CD4-positive, alpha-beta memory T cell (primary cell): ENCODE measurements around the gene SYK. TPM values are rescaled to one million over a fixed set of nuclear protein-coding genes. Genes with fewer than 3 reads are reported as not detected.
A peak's percentile ranks its signal among the peaks of the same experiment; 100 is the strongest.

Source experiments
- CTCF ChIA-PET: fragments of 350-600 bp; sonication (Branson Sonifier 250); formaldehyde crosslinking; loops from one replicate; lab custom pipeline; 2021; ENCODE audit warnings: inconsistent platforms; ENCODE audit not compliant: partially characterized antibody; lab: Charles Lee
- POLR2A ChIA-PET: fragments of 350-600 bp; sonication (Branson Sonifier 250); formaldehyde crosslinking; loops from one replicate; lab custom pipeline; 2021; ENCODE audit not compliant: partially characterized antibody; lab: Charles Lee
- DNase-seq, 5 donors: peaks; one replicate each; pipeline versions ENCODE4 v3.0.0 to v3.0.0-alpha.2; 2020 to 2022; ENCODE audit warnings: mixed read lengths in 1 of 5
- H3K27ac ChIP-seq: one replicate; pipeline ENCODE4 v1.7.0; 2013; ENCODE audit warnings: low read depth, low read length
- H3K27me3 ChIP-seq: 2 replicates; pipeline ENCODE4 v1.7.0; 2013; ENCODE audit warnings: mild to moderate bottlenecking, low read length, moderate library complexity; ENCODE audit not compliant: insufficient read depth
- H3K36me3 ChIP-seq: 2 replicates; pipeline ENCODE4 v1.7.0; 2013; ENCODE audit warnings: mild to moderate bottlenecking, low read length, moderate library complexity; ENCODE audit not compliant: insufficient read depth
- H3K4me1 ChIP-seq: 2 replicates; pipeline ENCODE4 v1.7.0; 2013; ENCODE audit warnings: mild to moderate bottlenecking, low read length, moderate library complexity; ENCODE audit not compliant: insufficient read depth
- H3K4me3 ChIP-seq, 2 donors: one replicate each; pipeline ENCODE4 v1.7.0; 2013; ENCODE audit warnings: low read length in 2 of 2, mild to moderate bottlenecking in 1 of 2
- H3K9me3 ChIP-seq, 2 donors: one replicate each; pipeline ENCODE4 v1.7.0; 2013; ENCODE audit warnings: low read length in 2 of 2, control low read depth in 1 of 2; ENCODE audit not compliant: control insufficient read depth in 1 of 2
- H3K27ac Mint-ChIP-seq, 7 donors: one replicate each; pipeline ENCODE4 v1.8.0; 2020 to 2021; ENCODE audit warnings: mixed read lengths in 7 of 7, mild to moderate bottlenecking in 6 of 7, inconsistent platforms in 3 of 7, moderate library complexity in 3 of 7
- H3K27me3 Mint-ChIP-seq, 2 donors: one replicate each; pipeline ENCODE4 v1.8.0; 2020 to 2021; ENCODE audit warnings: mixed read lengths in 2 of 2
- H3K36me3 Mint-ChIP-seq, 2 donors: one replicate each; pipeline ENCODE4 v1.8.0; 2020 to 2021; ENCODE audit warnings: mixed read lengths in 2 of 2, inconsistent platforms in 1 of 2, mild to moderate bottlenecking in 1 of 2
- H3K4me1 Mint-ChIP-seq, 4 donors: one replicate each; pipeline ENCODE4 v1.8.0; 2020 to 2021; ENCODE audit warnings: mixed read lengths in 4 of 4, mild to moderate bottlenecking in 1 of 4
- H3K4me3 Mint-ChIP-seq, 8 donors: one replicate each; pipeline ENCODE4 v1.8.0; 2020 to 2021; ENCODE audit warnings: mixed read lengths in 8 of 8, mild to moderate bottlenecking in 7 of 8, moderate library complexity in 6 of 8, inconsistent platforms in 3 of 8
- H3K9me3 Mint-ChIP-seq, 8 donors: one replicate each; pipeline ENCODE4 v1.8.0; 2020 to 2021; ENCODE audit warnings: mixed read lengths in 8 of 8, mild to moderate bottlenecking in 5 of 8, inconsistent platforms in 3 of 8, moderate library complexity in 1 of 8
- intact Hi-C: fragments of 100-400 bp; cut with micrococcal nuclease; formaldehyde crosslinking; loops from one replicate; pipeline ENCODE4 v1.15.1; 2023
- polyA plus RNA-seq, 2 donors: library from polyadenylated mRNA; unstranded; fragments of 300-500 nt; fragmentation: Illumina TruSeq; gene quantifications; one replicate each; pipeline ENCODE4 v1.2.3, GENCODE V29; 2021
- total RNA-seq, 2 experiments: library from RNA; stranded (reverse); gene quantifications; one replicate each; pipeline ENCODE4 v1.2.3, GENCODE V29; 2021

Gene SYK
- total and polyA plus RNA-seq, 4 experiments from 2014 or later = 0.08 to 1.9 (median 0.78) TPM

DNA sequence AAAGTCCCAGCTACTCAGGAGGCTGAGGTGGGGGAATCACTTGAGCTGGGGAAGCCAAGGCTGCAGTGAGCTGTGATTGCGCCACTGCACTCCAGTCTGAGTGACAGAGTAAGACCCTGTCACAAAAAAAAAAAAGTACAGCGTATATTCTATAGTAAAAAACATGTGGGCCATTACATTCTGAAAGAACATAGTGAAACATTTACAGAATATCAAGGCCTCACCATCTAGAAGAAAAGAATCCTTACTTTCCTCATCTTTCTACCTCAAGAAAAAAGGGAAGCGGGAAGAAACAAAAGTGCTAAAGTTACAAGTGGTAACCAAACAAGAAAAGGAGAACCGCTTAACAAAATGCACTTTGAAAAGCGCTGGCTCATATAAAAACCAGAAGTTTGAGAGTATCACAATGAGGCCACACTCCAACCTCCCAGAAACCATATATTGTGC, 5.7 kb upstream of the SYK start:
- Histone ChIP-seq H3K27me3 (no peaks in the 10 kb centered on the region), H3K4me3 (no peak overlapping the region), H3K4me1 (no peaks in the 10 kb centered on the region), H3K36me3 (no peaks in the 10 kb centered on the region), H3K9me3 (no peaks in the 10 kb centered on the region), H3K27ac (no peak overlapping the region)
- Mint-ChIP-seq H3K9me3 (peaks cover 0 to 4% (median 1%) of the 10 kb centered on the region in 8 donors), H3K36me3 (no peaks in the 10 kb centered on the region), H3K4me1 (peaks cover 0 to 1% (median under 1%) of the 10 kb centered on the region in 4 donors), H3K4me3 (no peak overlapping the region), H3K27me3 (peaks cover 30 to 34% of the 10 kb centered on the region in 2 donors), H3K27ac (no peak overlapping the region)
- ChIA-PET CTCF (no interaction called here), POLR2A (no interaction called here)
- intact Hi-C loops = no loop called here
- no peak for DNase-seq

DNA sequence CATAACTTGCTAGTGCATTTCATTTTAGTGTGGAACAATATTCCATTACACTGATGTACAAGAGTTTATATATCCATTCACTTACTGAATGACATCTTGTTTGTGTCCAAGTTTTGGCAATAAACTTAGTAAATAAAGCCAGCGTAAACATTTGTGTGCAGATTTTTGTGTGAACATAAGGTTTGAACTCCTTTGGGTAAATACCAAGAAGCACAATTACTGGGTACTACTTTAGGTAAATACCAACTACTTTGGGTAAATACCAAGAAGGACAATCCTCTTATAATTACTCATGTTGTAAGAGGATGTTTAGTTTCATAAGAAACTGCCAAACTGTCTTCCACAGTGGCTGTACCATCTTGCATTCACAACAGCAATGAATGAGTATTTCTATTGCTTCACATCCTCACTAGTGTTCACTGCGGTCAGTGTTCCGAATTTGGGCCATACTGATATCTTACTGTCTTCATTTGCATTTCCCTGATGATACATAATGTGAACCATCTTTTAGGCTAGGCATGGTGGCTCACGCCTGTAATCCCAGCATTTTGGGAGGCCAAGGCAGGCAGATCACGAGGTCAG, 2.3 kb upstream of the SYK start:
- H3K4me3 Mint-ChIP-seq = no peak overlapping the region

GRCh38 chr9:90801973-90802322, 329 bp downstream of the SYK start:
- ChIA-PET CTCF (interaction anchor here (0.6 kb wide), 1 partner anchor 885 kb away, joined by 3 read pairs; no protein-coding TSS in a partner anchor), POLR2A (no interaction called here)
- Mint-ChIP-seq H3K27ac (no peak overlapping the region), H3K9me3 (no peaks in the 10 kb centered on the region), H3K27me3 (peaks cover 52 to 54% of the 10 kb centered on the region in 2 donors), H3K4me1 (peaks cover 0 to 10% (median 3%) of the 10 kb centered on the region in 4 donors), H3K36me3 (no peaks in the 10 kb centered on the region), H3K4me3 (peak overlapping the region in 5 of 8 donors; percentile 26 to 58 (median 50))
- Histone ChIP-seq H3K9me3 (no peaks in the 10 kb centered on the region), H3K4me1 (no peaks in the 10 kb centered on the region), H3K27ac (no peak overlapping the region), H3K27me3 (peaks cover 5% of the 10 kb centered on the region), H3K4me3 (no peak overlapping the region), H3K36me3 (no peaks in the 10 kb centered on the region)
- no peak for DNase-seq
- intact Hi-C loops = no loop called here

More for the DNA sequence above, 2.3 kb upstream of the SYK start:
- Histone ChIP-seq H3K36me3 (no peaks in the 10 kb centered on the region), H3K9me3 (no peaks in the 10 kb centered on the region), H3K4me1 (no peaks in the 10 kb centered on the region), H3K27me3 (peaks cover 5% of the 10 kb centered on the region), H3K4me3 (no peak overlapping the region), H3K27ac (no peak overlapping the region)
- H3K9me3 Mint-ChIP-seq = no peaks in the 10 kb centered on the region
- CTCF ChIA-PET = no interaction called here
- POLR2A ChIA-PET = no interaction called here
- DNase-seq = no peak
- H3K27me3 Mint-ChIP-seq = peaks cover 43 to 47% of the 10 kb centered on the region in 2 donors
- no peaks in the 10 kb centered on the region for H3K36me3 Mint-ChIP-seq
- intact Hi-C loops = no loop called here
- peaks cover 0 to 10% (median 3%) of the 10 kb centered on the region in 4 donors for H3K4me1 Mint-ChIP-seq
- H3K27ac Mint-ChIP-seq = no peak overlapping the region

DNA sequence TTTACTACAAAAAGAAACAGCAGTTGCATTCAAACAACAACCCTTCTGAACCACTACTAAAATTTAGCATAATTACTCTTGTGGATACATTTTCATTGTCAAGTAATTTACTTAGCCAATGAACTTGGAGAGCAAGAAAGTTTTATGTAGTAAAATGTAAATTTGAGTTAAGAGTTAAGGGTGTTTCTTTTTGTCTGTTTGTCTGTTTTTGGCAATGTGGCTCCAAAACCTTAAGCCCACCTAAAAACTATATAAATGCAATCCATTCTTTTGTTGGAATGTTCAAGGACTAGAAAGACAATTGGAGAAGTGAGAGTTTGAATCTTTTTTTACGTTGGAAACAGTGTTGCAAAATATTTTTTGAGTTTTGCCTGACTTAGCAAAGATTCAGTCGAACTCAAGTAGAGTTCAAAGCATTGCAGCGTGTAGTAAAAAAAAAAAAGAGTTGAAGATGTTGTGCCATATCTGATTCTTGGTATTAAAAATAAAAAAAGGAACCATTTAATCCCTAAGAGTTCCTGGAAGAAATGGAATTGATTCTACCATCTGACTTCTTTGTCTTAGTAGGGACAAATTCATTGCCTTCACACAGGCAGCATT, 867 bp downstream of the SYK start:
- POLR2A ChIA-PET = no interaction called here
- no peak overlapping the region for H3K27ac ChIP-seq
- intact Hi-C loops = no loop called here

DNA sequence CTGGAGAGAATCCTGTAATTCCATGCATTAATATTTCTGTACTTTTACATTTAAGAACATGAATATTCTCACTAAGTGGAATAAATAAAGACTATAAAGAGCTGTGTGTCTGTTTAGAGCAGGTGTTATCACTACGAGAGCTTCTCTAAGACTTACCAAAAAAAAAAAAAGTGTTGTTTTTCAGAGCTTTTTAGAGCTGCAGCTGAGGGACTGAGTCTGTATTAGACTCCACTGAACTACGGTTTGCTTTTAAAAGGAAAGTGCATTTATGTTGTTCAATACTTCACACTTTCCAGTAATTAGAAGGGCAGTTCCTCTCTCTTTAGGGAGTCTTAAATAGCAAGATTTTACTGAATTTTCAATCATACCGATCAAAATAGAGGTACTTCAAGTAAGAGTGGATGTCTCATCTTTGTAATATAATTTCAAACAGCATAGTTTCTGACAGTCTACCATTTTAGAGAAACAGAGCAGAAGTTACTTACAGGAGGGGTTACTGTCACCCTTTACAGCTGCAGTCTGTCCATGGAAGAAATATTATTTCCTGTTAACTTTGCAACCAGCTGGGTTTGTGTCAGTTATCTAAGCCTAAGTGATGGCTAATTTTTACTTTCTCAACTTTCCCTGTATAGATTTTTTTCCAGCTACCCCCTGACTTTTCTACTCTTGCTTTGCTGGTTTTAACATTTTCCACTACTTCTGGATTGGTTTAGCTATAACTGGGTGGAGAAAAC, 2.4 kb downstream of the SYK start:
- H3K4me1 Mint-ChIP-seq = peaks cover 0 to 10% (median 3%) of the 10 kb centered on the region in 4 donors
- H3K27me3 Mint-ChIP-seq = peaks cover 54 to 58% of the 10 kb centered on the region in 2 donors
- POLR2A ChIA-PET = no interaction called here
- H3K9me3 Mint-ChIP-seq = no peaks in the 10 kb centered on the region
- CTCF ChIA-PET = no interaction called here
- intact Hi-C loops = no loop called here
- no peak overlapping the region for H3K27ac Mint-ChIP-seq
- no peak for DNase-seq
- no peaks in the 10 kb centered on the region for H3K36me3 Mint-ChIP-seq
- Histone ChIP-seq H3K27ac (no peak overlapping the region), H3K9me3 (no peaks in the 10 kb centered on the region), H3K27me3 (peaks cover 5% of the 10 kb centered on the region), H3K36me3 (no peaks in the 10 kb centered on the region), H3K4me1 (no peaks in the 10 kb centered on the region), H3K4me3 (no peak overlapping the region)
- no peak overlapping the region for H3K4me3 Mint-ChIP-seq

More for the DNA sequence above, 867 bp downstream of the SYK start:
- Histone ChIP-seq H3K36me3 (no peaks in the 10 kb centered on the region), H3K4me1 (no peaks in the 10 kb centered on the region), H3K9me3 (no peaks in the 10 kb centered on the region), H3K4me3 (no peak overlapping the region), H3K27me3 (peaks cover 5% of the 10 kb centered on the region)
- Mint-ChIP-seq H3K27me3 (peaks cover 54 to 55% of the 10 kb centered on the region in 2 donors), H3K4me1 (peaks cover 0 to 10% (median 3%) of the 10 kb centered on the region in 4 donors), H3K36me3 (no peaks in the 10 kb centered on the region), H3K27ac (no peak overlapping the region), H3K4me3 (peak overlapping the region in 5 of 8 donors; percentile 18 to 58 (median 50)), H3K9me3 (no peaks in the 10 kb centered on the region)
- CTCF ChIA-PET = interaction anchor here (0.6 kb wide), 1 partner anchor 885 kb away, joined by 3 read pairs; no protein-coding TSS in a partner anchor
- DNase-seq = no peak

DNA sequence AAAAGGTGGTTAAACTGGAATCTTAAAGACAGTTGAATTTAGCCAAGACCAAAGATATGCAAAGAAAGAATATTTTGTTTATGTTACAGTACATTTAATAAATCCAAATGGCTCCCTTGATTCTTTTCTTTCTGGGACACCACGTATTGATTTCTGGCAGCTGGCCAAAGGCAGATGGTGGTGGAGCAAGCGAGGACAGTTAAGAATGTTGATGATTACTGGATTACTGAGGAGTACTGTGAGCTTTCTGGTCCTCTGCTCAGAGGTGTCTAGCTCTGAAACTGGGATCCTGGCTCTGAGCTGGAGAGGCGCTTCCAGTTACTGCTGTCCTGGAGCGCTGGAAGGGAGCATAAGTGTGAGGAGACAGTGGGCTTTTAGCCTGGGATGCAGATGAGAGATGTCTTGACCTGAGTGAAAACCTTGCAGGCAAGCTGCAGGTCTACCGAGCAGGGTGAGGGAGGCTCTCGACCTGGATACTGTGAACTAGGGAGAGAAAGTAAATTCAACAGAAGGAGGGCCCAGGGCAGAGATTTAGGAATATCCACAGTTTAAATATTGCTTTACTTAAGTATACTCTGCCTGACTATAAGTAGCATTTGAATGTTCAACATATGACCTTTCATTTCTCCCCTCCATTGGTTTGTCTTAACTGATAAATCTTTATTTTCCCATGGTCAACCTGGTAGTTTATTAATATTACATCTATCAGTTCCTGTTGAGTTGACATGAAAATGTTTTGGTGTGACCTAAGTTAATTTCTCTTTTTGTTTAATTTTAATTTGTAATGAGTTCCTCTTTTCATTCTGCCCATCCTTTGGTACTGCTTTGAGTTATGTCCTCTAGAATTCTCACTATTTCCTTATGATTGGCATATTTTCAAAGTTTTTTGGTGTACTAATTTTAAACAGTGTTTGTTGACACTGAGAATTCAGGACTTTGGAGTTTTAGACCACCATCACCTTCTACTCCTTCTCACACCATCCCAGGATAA, 3.7 kb downstream of the SYK start:
- Histone ChIP-seq H3K27ac (no peak overlapping the region), H3K27me3 (peaks cover 5% of the 10 kb centered on the region), H3K4me1 (no peaks in the 10 kb centered on the region), H3K9me3 (no peaks in the 10 kb centered on the region), H3K36me3 (no peaks in the 10 kb centered on the region), H3K4me3 (no peak overlapping the region)
- ChIA-PET POLR2A (no interaction called here), CTCF (no interaction called here)
- Mint-ChIP-seq H3K4me1 (peaks cover 0 to 10% (median 3%) of the 10 kb centered on the region in 4 donors), H3K9me3 (no peaks in the 10 kb centered on the region), H3K4me3 (no peak overlapping the region), H3K27me3 (peaks cover 48 to 56% of the 10 kb centered on the region in 2 donors), H3K36me3 (no peaks in the 10 kb centered on the region), H3K27ac (no peak overlapping the region)
- no peak for DNase-seq
- intact Hi-C loops = no loop called here
